Uterus (tissue), 2 donors: Measurements from ENCODE around the gene DNAH8.

Experiments
- CTCF ChIP-seq, 4 experiments: fragments of 200-600 bp in 2 of 4; fragments of 450-650 bp in 2 of 4; sonication (generic) in 2 of 4; IDR thresholded peaks; one replicate each; pipeline ENCODE4 v1.5.1; 2016 to 2019; ENCODE audit warnings: antibody characterized with exemption in 4 of 4, mild to moderate bottlenecking in 2 of 4, moderate library complexity in 1 of 4
- POLR2A ChIP-seq, 2 donors: fragments of 450-650 bp; IDR thresholded peaks; one replicate each; pipeline ENCODE4 v1.6.1; 2016; ENCODE audit warnings: antibody characterized with exemption in 2 of 2, mild to moderate bottlenecking in 1 of 2, moderate library complexity in 1 of 2

GRCh38 chr6:38831865-38832264 lies 116.8 kb downstream of the DNAH8 start:
- TF ChIP-seq CTCF (IDR thresholded peaks at IDR 0.05): no peak
- no peak for TF ChIP-seq POLR2A (IDR thresholded peaks at IDR 0.05)
